Measurements from ENCODE around the gene LCMT2. TPM values are rescaled to one million over a fixed set of nuclear protein-coding genes. Genes with fewer than 3 reads are reported as not detected.

LCMT2 gene
- total and polyA plus RNA-seq, 2 of the 8 experiments (the other 6 are each of a cell fraction or from before 2014, with no cell fraction given), result 11.2 to 11.9 TPM

GRCh38 chr15:43370975-43371974, 40.9 kb upstream of the LCMT2 start, which contains the start of the genes TUBGCP4 and ZSCAN29 (continued):
- TF ChIP-seq PHF8 (conservative IDR thresholded peaks at IDR 0.05; ENCODE audit: low read depth, low read length), result peak; percentile 80
- peak; percentile 78 for TF ChIP-seq TAF1 (IDR thresholded peaks at IDR 0.05; ENCODE audit: low read depth, low read length)
- no peak for TF ChIP-seq RXRA (IDR thresholded peaks at IDR 0.05; ENCODE audit: insufficient read depth, low read depth, low read length)
- no peak; the same call in 1 of the 2 replicates for TF ChIP-seq EGR1 (IDR thresholded peaks at IDR 0.05; ENCODE audit: borderline replicate concordance, low read depth, low read length)
- no peak for TF ChIP-seq POU5F1 (IDR thresholded peaks at IDR 0.05; ENCODE audit: low read depth, low read length)
- no peak for TF ChIP-seq EZH2 (IDR thresholded peaks at IDR 0.05; ENCODE audit: low read depth, low read length, severe bottlenecking)
- TF ChIP-seq JUND (IDR thresholded peaks at IDR 0.05; ENCODE audit: low read length), result no peak
- no peak for TF ChIP-seq BACH1 (IDR thresholded peaks at IDR 0.05; ENCODE audit: low read length)
- no peak for TF ChIP-seq GTF2F1 (IDR thresholded peaks at IDR 0.05; ENCODE audit: borderline replicate concordance, low read depth, low read length)
- TF ChIP-seq CTBP2 (IDR thresholded peaks at IDR 0.05; ENCODE audit: borderline replicate concordance, insufficient read depth, insufficient read length, low read length), result no peak
- TF ChIP-seq CTCF (IDR thresholded peaks at IDR 0.05; ENCODE audit: control extremely low read depth in 1 of 3, insufficient read depth in 1 of 3, low read depth in 1 of 3, low read length in 3 of 3), result peak; percentile 57 to 71 (median 65)
- TF ChIP-seq SRF (IDR thresholded peaks at IDR 0.05; ENCODE audit: low read depth, low read length), result no peak
- no peak for TF ChIP-seq CEBPB (IDR thresholded peaks at IDR 0.05; ENCODE audit: low read depth, low read length)
- TF ChIP-seq SIRT6 (IDR thresholded peaks at IDR 0.05; ENCODE audit: low read length), result no peak
- TF ChIP-seq KDM5A (IDR thresholded peaks at IDR 0.05; ENCODE audit: low read length), result no peak
- TF ChIP-seq SIX5 (IDR thresholded peaks at IDR 0.05; ENCODE audit: low read depth, low read length), result no peak
- no peak for TF ChIP-seq MAFK (IDR thresholded peaks at IDR 0.05; ENCODE audit: low read depth, low read length)
- TF ChIP-seq RFX5 (IDR thresholded peaks at IDR 0.05; ENCODE audit: borderline replicate concordance, low read depth, low read length), result no peak
- peak; percentile 69 for TF ChIP-seq MAX (IDR thresholded peaks at IDR 0.05)
- TF ChIP-seq TCF12 (IDR thresholded peaks at IDR 0.05; ENCODE audit: low read depth, low read length), result no peak
- TF ChIP-seq E2F6 (IDR thresholded peaks at IDR 0.05), result peak; percentile 50

All from H1 (cell line).